ENCODE data around the gene RNF220. TPM values are rescaled to one million over a fixed set of nuclear protein-coding genes. Genes with fewer than 3 reads are reported as not detected.
A peak's percentile ranks its signal among the peaks of the same experiment; 100 is the strongest.

RNF220 gene
- total and polyA plus RNA-seq, 2 of the 13 experiments (the other 11 are each of a cell fraction or from before 2014, with no cell fraction given) = 48.2 to 72.1 TPM

GRCh38 chr1:44405031-44405797, at the start of gene RNF220 (continued):
- peak; percentile 86 for TF ChIP-seq ZNF451 (CRISPR knock-in tag; IDR thresholded peaks at IDR 0.05)
- peak; percentile 90 for TF ChIP-seq TEAD3 (CRISPR knock-in tag; optimal IDR thresholded peaks at IDR 0.05; ENCODE audit: borderline replicate concordance)
- TF ChIP-seq MED1 (CRISPR knock-in tag; IDR thresholded peaks at IDR 0.05) = peak; percentile 65
- TF ChIP-seq ZNF251 (CRISPR knock-in tag; IDR thresholded peaks at IDR 0.05) = no peak
- no peak for TF ChIP-seq BORCS8-MEF2B (CRISPR knock-in tag; IDR thresholded peaks at IDR 0.05)
- TF ChIP-seq BCL6 (CRISPR knock-in tag; IDR thresholded peaks at IDR 0.05) = 0 out of 2 replicates have a peak, but pooled peaks have one; percentile 39
- no peak for TF ChIP-seq FOSL2 (CRISPR knock-in tag; IDR thresholded peaks at IDR 0.05)
- peak; percentile 65; the same call in 1 of the 2 replicates for TF ChIP-seq ZNF839 (CRISPR knock-in tag; IDR thresholded peaks at IDR 0.05; ENCODE audit: borderline replicate concordance)
- no peak for TF ChIP-seq ZNF878 (CRISPR knock-in tag; IDR thresholded peaks at IDR 0.05)
- TF ChIP-seq ZNF362 (CRISPR knock-in tag; IDR thresholded peaks at IDR 0.05; ENCODE audit: borderline replicate concordance) = no peak
- no peak for TF ChIP-seq ZNF720 (CRISPR knock-in tag; IDR thresholded peaks at IDR 0.05)
- TF ChIP-seq NR2F6 (IDR thresholded peaks at IDR 0.05) = no peak
- peak; percentile 36; the same call in 1 of the 2 replicates for TF ChIP-seq NR2F6 (CRISPR knock-in tag; IDR thresholded peaks at IDR 0.05)
- TF ChIP-seq AKNA (CRISPR knock-in tag; IDR thresholded peaks at IDR 0.05; ENCODE audit: borderline replicate concordance) = no peak
- TF ChIP-seq GABPA (IDR thresholded peaks at IDR 0.05; ENCODE audit: low read depth, low read length) = no peak
- peak; percentile 53 for TF ChIP-seq GABPA (CRISPR knock-in tag; IDR thresholded peaks at IDR 0.05; ENCODE audit: low read depth)
- no peak for TF ChIP-seq KIAA2018 (CRISPR knock-in tag; IDR thresholded peaks at IDR 0.05; ENCODE audit: borderline replicate concordance)
